Upper lobe of left lung (tissue), 4 donors: ENCODE data around the gene ITGA11.

Source experiments
- POLR2AphosphoS5 ChIP-seq, 2 donors: sonication (generic); formaldehyde crosslinking; IDR thresholded peaks; one replicate each; pipeline ENCODE4 v1.5.1; 2017; ENCODE audit warnings: antibody characterized with exemption in 2 of 2
- TF ChIP-seq, protein P1 (sequence below), 6 experiments: fragments of 450-650 bp in 4 of 6; fragments of 200-600 bp in 2 of 6; sonication (generic) in 2 of 6; IDR thresholded peaks; one replicate each; pipeline ENCODE4 v1.5.1; 2016 to 2019; ENCODE audit warnings: antibody characterized with exemption in 6 of 6

DNA sequence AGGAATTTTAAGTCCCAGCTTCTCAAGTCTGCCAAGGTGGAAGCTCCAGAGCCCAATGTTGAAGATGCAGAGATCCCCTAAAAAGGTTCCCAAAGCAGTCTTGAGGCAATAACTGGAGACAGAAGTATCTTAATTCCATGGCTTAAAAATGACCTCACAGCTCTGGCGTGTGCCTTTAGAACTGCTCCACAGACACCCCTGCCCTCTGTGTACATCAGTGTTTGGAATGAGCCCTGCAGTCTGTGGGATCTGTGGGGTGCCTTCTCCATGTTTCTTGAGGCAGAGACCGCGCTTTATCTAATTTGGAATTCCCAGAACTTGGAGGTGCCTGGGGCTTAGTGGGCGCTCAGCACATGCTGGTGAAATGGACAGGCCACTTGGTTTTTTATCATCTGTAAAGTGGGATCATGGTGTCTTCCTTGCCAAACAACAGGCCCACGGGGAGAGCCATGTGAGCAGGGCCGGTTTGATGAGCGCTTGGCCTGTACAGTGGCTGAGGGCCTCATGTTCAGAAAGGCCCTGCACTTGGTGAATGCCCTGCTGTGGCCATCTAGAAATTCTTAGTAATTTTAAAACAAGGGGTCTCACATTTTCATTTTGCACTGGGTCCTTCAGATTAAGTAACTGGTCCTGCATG is 7.1 kb downstream of the ITGA11 start:
- no peak for TF ChIP-seq POLR2AphosphoS5 (IDR thresholded peaks at IDR 0.05)
- TF ChIP-seq, protein P1, sequence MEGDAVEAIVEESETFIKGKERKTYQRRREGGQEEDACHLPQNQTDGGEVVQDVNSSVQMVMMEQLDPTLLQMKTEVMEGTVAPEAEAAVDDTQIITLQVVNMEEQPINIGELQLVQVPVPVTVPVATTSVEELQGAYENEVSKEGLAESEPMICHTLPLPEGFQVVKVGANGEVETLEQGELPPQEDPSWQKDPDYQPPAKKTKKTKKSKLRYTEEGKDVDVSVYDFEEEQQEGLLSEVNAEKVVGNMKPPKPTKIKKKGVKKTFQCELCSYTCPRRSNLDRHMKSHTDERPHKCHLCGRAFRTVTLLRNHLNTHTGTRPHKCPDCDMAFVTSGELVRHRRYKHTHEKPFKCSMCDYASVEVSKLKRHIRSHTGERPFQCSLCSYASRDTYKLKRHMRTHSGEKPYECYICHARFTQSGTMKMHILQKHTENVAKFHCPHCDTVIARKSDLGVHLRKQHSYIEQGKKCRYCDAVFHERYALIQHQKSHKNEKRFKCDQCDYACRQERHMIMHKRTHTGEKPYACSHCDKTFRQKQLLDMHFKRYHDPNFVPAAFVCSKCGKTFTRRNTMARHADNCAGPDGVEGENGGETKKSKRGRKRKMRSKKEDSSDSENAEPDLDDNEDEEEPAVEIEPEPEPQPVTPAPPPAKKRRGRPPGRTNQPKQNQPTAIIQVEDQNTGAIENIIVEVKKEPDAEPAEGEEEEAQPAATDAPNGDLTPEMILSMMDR (IDR thresholded peaks at IDR 0.05): no peak
